ENCODE measurements around the gene TACR2. TPM values are rescaled to one million over a fixed set of nuclear protein-coding genes. Genes with fewer than 3 reads are reported as not detected.

The TACR2 gene
- total RNA-seq, 1 donor from 2014 or later = 1.2 TPM

DNA sequence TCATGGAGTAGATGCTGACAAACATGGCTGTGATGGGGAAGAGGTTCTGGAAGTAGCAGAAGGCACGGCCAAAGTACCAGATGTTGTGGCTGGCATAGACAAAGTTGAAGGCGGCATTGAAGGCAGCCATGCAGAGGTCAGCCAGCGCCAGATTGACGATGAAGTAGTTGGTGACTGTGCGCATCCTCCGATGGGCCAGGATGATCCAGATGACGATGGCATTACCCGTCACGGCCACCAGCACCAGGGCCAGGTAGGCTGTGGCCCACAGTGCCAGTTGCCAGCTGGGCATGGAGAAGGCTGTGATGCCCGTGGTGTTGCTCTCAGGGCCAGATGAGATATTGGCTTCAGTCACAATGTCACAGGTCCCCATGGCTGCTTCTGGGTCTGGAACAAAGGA, 767 bp downstream of the TACR2 start:
- DNase-seq = no peak
- intact Hi-C loops (cut with DNase I) = no loop called here

GRCh38 chr10:69415049-69415448, 1.7 kb downstream of the TACR2 start:
- DNase-seq (no peak), ATAC-seq (no peak)
- peaks cover 4% of the 10 kb centered on the region for H3K4me1 ChIP-seq
- H3K36me3 ChIP-seq = no peaks in the 10 kb centered on the region
- no peak overlapping the region for H3K4me3 ChIP-seq
- intact Hi-C loops (cut with DNase I) = no loop called here
- no peaks in the 10 kb centered on the region for H3K27me3 ChIP-seq (ENCODE audit: low read depth)
- H3K9me3 ChIP-seq = no peaks in the 10 kb centered on the region
- no peak overlapping the region for H3K27ac ChIP-seq
- TF ChIP-seq CTCF (IDR thresholded peaks at IDR 0.05) = no peak

More for the DNA sequence above, 767 bp downstream of the TACR2 start:
- no peaks in the 10 kb centered on the region for H3K9me3 ChIP-seq
- H3K36me3 ChIP-seq = no peaks in the 10 kb centered on the region
- no peak overlapping the region for H3K27ac ChIP-seq
- H3K4me3 ChIP-seq = no peak overlapping the region
- no peaks in the 10 kb centered on the region for H3K27me3 ChIP-seq (ENCODE audit: low read depth)
- no peak for TF ChIP-seq CTCF (IDR thresholded peaks at IDR 0.05)
- H3K4me1 ChIP-seq = peaks cover 4% of the 10 kb centered on the region
- ATAC-seq = no peak

DNA sequence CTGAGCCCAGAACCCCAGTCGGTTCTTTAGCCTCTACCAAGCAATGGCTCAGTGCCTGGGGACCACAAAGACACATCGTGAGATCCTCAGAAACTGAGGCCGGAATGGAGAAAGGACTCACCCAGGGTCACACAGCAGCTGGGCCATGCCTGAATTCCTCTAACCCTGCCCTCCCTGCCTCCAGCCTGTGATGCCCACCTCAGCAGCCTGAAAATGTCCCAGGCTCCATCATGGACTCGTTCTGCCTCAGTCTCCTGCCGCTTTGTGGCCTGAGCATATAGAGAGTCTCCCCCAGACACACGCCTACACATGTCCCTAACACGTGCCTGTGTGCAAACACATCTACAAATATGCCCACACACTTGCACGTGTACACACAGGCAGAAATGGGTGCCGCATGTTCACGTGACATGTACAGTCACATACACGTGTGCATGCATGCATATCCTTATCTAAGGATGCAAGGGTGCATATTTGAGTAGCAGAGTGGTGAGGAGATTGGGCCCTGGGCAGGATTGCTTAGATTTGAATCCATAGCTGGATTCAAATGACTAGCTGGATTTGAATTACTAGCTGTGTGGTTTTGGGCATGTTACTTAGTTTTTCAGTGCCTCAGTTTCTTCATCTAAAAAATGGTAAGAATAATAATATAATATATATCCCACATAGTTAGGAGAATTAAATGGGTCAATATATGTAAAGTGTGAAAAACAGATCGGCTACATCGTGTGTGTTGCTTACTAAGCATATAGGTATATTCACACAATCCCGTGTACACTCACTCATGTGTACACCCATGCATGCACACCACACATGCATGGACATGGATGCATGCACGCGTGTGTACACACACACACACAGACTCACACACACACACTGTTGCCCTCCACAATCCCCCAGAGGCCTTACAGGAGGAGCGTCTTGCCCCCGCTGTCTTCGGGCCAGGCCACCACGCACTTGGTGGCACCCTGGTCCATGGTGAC, 2.4 kb downstream of the TACR2 start:
- H3K9me3 ChIP-seq = no peaks in the 10 kb centered on the region
- no peak for DNase-seq
- H3K4me1 ChIP-seq = peaks cover 7% of the 10 kb centered on the region
- no peaks in the 10 kb centered on the region for H3K36me3 ChIP-seq
- no peak overlapping the region for H3K27ac ChIP-seq
- no peak overlapping the region for H3K4me3 ChIP-seq
- no peak for TF ChIP-seq CTCF (IDR thresholded peaks at IDR 0.05)
- H3K27me3 ChIP-seq (ENCODE audit: low read depth) = no peaks in the 10 kb centered on the region
- intact Hi-C loops (cut with DNase I) = no loop called here
- ATAC-seq = no peak

GRCh38 chr10:69413221-69413865, 3.4 kb downstream of the TACR2 start:
- peaks cover 13% of the 10 kb centered on the region for H3K4me1 ChIP-seq
- no peak overlapping the region for H3K27ac ChIP-seq
- intact Hi-C loops (cut with DNase I) = no loop called here
- DNase-seq (no peak), ATAC-seq (peak in 1 of 2 donors; percentile 18)
- H3K27me3 ChIP-seq (ENCODE audit: low read depth) = no peaks in the 10 kb centered on the region
- no peaks in the 10 kb centered on the region for H3K36me3 ChIP-seq
- no peaks in the 10 kb centered on the region for H3K9me3 ChIP-seq
- no peak overlapping the region for H3K4me3 ChIP-seq
- TF ChIP-seq CTCF (IDR thresholded peaks at IDR 0.05) = peak; percentile 60

DNA sequence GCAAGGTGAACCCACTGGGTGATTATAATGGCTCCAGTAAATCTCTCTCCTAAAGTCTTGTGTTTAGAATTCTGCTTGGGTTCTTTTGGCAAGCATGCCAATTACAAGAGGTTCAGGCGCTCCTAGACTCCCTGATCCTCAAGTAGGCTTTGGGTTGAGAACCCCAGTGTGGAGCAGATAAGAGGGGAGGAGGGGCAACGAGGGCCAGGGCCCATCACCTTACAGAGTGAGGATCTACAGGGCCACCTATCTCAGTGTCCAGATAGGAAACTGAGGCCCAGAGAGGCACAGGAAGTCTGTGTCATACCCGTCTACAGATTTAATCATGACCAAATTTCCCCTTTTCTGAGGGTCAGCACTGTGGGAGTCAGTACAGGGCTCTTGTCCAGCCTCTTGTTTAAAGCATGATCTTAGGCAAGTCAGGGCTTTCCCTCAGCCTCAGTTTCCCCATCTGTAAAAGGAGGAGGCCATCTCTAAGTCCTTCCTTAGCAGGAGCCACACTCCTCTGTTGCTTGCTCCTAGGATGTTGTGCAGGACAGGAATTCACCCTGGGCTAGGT, 4.4 kb downstream of the TACR2 start:
- DNase-seq (no peak), ATAC-seq (no peak)
- TF ChIP-seq CTCF (IDR thresholded peaks at IDR 0.05) = no peak
- Histone ChIP-seq H3K4me1 (peaks cover 23% of the 10 kb centered on the region), H3K36me3 (no peaks in the 10 kb centered on the region), H3K4me3 (no peak overlapping the region), H3K27me3 (ENCODE audit: low read depth) (no peaks in the 10 kb centered on the region), H3K9me3 (no peaks in the 10 kb centered on the region), H3K27ac (no peak overlapping the region)
- intact Hi-C loops (cut with DNase I) = no loop called here

Measured in lower lobe of right lung (tissue), 2 donors.